K562 (cell line): ENCODE results near the gene KMT2A. TPM values are rescaled to one million over a fixed set of nuclear protein-coding genes. Genes with fewer than 3 reads are reported as not detected.

Source experiments
- AFF4 ChIP-seq: sonication (generic); formaldehyde crosslinking; IDR thresholded peaks from 2 replicates; pipeline ENCODE4 v1.8.0; 2023; ENCODE audit warnings: mild to moderate bottlenecking, missing genetic modification reagents
- CREM ChIP-seq: IDR thresholded peaks from 2 replicates; pipeline ENCODE4 v1.6.1; 2014; ENCODE audit warnings: antibody characterized with exemption, low read depth
- E2F1 ChIP-seq: sonication (generic); formaldehyde crosslinking; IDR thresholded peaks from 2 replicates; pipeline ENCODE4 v1.8.1; 2023; ENCODE audit warnings: mild to moderate bottlenecking, missing genetic modification reagents, moderate library complexity
- E2F5 ChIP-seq: sonication (generic); formaldehyde crosslinking; IDR thresholded peaks from 2 replicates; pipeline ENCODE4 v1.8.0; 2022; ENCODE audit warnings: mild to moderate bottlenecking, missing genetic modification reagents
- E2F6 ChIP-seq, 2 experiments: IDR thresholded peaks; 2 replicates each; pipeline ENCODE4 v1.6.1; 2011; ENCODE audit warnings: borderline replicate concordance in 1 of 2, control low read depth in 1 of 2, low read depth in 1 of 2, low read length in 1 of 2, mild to moderate bottlenecking in 1 of 2, mixed read lengths in 1 of 2, moderate library complexity in 1 of 2; ENCODE audit not compliant: insufficient read depth in 1 of 2, insufficient read length in 1 of 2, poor library complexity in 1 of 2, severe bottlenecking in 1 of 2; ENCODE audit errors: extremely low read depth in 1 of 2
- EP400 ChIP-seq: fragments of 450-650 bp; IDR thresholded peaks from 2 replicates; pipeline ENCODE4 v1.6.1; 2017; ENCODE audit warnings: antibody characterized with exemption, mild to moderate bottlenecking, moderate library complexity
- GABPB1 ChIP-seq: sonication (generic); formaldehyde crosslinking; IDR thresholded peaks from 2 replicates; pipeline ENCODE4 v1.8.0; 2022; ENCODE audit warnings: mild to moderate bottlenecking, missing genetic modification reagents
- HLTF ChIP-seq: fragments of 450-650 bp; IDR thresholded peaks from 2 replicates; pipeline ENCODE4 v1.6.1; 2016
- HNRNPH1 ChIP-seq: fragments of 200-400 bp; formaldehyde crosslinking; optimal IDR thresholded peaks from 2 replicates; pipeline ENCODE3; 2017; ENCODE audit warnings: low read depth, mild to moderate bottlenecking, low read length, moderate library complexity
- MED1 ChIP-seq: sonication (generic); formaldehyde crosslinking; IDR thresholded peaks from 2 replicates; pipeline ENCODE4 v1.8.1; 2023; ENCODE audit warnings: missing genetic modification reagents, borderline replicate concordance
- NCOR1 ChIP-seq: fragments of 450-650 bp; IDR thresholded peaks from 2 replicates; pipeline ENCODE4 v1.6.1; 2016; ENCODE audit warnings: mild to moderate bottlenecking, moderate library complexity
- NR2F6 ChIP-seq: fragments of 450-650 bp; formaldehyde crosslinking; IDR thresholded peaks from 2 replicates; pipeline ENCODE4 v1.4.0; 2020; ENCODE audit warnings: mild to moderate bottlenecking
- PHF20 ChIP-seq: fragments of 450-650 bp; IDR thresholded peaks from 2 replicates; pipeline ENCODE4 v1.6.1; 2018; ENCODE audit not compliant: partially characterized antibody
- RBM39 ChIP-seq: fragments of 200-400 bp; formaldehyde crosslinking; optimal IDR thresholded peaks from 2 replicates; pipeline ENCODE3; 2018; ENCODE audit warnings: low read depth, low read length
- ZBTB49 ChIP-seq: sonication (generic); formaldehyde crosslinking; IDR thresholded peaks from 2 replicates; pipeline ENCODE4 v1.8.0; 2022; ENCODE audit warnings: missing genetic modification reagents, mild to moderate bottlenecking, borderline replicate concordance
- ZNF175 ChIP-seq: fragments of 200-800 bp; sonication (Bioruptor generic); IDR thresholded peaks from 2 replicates; pipeline ENCODE4 v1.6.1; 2016; ENCODE audit warnings: low read depth, mild to moderate bottlenecking, missing genetic modification characterization, missing compliant biosample characterization
- ZNF316 ChIP-seq: fragments of 450-650 bp; IDR thresholded peaks from 2 replicates; pipeline ENCODE4 v1.6.1; 2016
- polyA plus RNA-seq, 8 experiments: library from polyadenylated mRNA; depleted of rRNA in 4 of 8; stranded (reverse) in 5 of 8; unstranded in 3 of 8; fragments of >200 nt; fragmentation: Nextera tagmentation in 2 of 8; fragmentation: Illumina TruSeq in 1 of 8; extraction: Ambion mirVana in 2 of 8; extraction: Trizol in 1 of 8; gene quantifications; 2 replicates each; pipeline versions ENCODE4 v1.2.1 to v1.2.3, GENCODE V29; 2011 to 2014; ENCODE audit warnings: inconsistent platforms in 1 of 8, missing spikeins in 1 of 8
- total RNA-seq, 7 experiments: library from RNA; depleted of rRNA in 6 of 7; stranded (reverse); fragments of >200 nt in 6 of 7; fragmentation: Illumina TruSeq in 2 of 7; extraction: Trizol in 2 of 7; gene quantifications; 2 replicates each; pipeline versions ENCODE4 v1.2.1 to v1.2.3, GENCODE V29; 2011 to 2021; ENCODE audit warnings: low replicate concordance in 1 of 7

KMT2A gene
- total and polyA plus RNA-seq, 9 of the 15 experiments (the other 6 are each of a cell fraction or from before 2014, with no cell fraction given) = 9.6 to 59.9 (median 32.6) TPM

DNA sequence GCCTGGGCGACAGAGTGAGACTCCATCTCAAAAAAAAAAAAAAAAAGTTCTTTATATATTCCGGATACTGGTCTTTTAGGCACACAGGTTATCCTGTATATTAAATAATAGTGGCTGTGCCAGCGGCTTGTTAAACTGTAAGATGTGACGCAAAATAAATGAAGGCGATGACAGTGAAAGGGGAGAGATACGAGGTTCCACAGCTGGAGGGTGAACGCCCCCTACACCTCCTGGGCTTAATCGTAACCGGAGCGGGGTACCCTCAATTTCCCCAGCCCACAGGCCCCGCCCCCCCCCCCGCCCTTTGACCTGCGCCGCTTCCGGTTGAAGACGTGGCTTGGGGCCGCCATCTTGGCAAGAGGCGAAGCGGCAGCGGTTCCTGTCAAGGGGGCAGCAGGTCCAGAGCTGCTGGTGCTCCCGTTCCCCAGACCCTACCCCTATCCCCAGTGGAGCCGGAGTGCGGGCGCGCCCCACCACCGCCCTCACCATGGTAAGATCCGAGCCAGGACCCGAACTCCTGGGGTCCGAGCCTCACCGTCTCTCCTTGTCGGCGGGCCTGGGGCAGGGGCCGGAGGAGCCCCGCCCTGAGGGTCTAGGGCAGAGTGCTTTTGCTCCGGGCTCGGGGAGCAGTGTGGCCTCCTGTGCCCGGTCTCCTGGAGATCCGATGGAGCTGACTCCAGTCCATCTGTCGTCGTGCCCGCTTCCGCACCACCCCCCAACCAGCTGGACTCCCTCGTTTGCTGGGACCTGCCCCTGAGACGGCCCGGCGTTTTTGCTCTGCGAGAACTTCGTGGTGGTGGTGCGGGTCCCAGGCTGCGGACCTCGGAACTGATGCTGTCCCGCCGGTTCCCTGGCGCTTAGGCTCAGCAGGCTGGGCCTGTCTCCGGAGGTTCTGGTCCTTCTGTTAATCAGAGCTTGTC, 136.0 kb downstream of the KMT2A start, which contains the start of gene ARCN1 (continued):
- peak; percentile 58; the same call in 1 of the 2 replicates for TF ChIP-seq E2F1 (CRISPR knock-in tag)
- peak; percentile 80 for TF ChIP-seq PHF20
- TF ChIP-seq HLTF = peak; percentile 51; the same call in 1 of the 2 replicates
- TF ChIP-seq HNRNPH1 = no peak
- 0 out of 2 replicates have a peak, but pooled peaks have one; percentile 26 for TF ChIP-seq ZBTB49
- peak; percentile 83 for TF ChIP-seq GABPB1 (CRISPR knock-in tag)
- no peak for TF ChIP-seq RBM39
- 0 out of 2 replicates have a peak, but pooled peaks have one; percentile 26 for TF ChIP-seq ZNF175 (CRISPR knock-in tag)
- TF ChIP-seq NCOR1 = peak; percentile 19; the same call in 1 of the 2 replicates
- TF ChIP-seq MED1 = peak; percentile 78; the same call in 1 of the 2 replicates
- peak; percentile 96 for TF ChIP-seq EP400
- peak in 1 of 2 experiments; percentile 26 for TF ChIP-seq E2F6 (IDR thresholded peaks at IDR 0.05; ENCODE audit: borderline replicate concordance in 1 of 2, extremely low read depth in 1 of 2, insufficient read depth in 1 of 2, insufficient read length in 1 of 2, low read depth in 1 of 2, low read length in 1 of 2, poor library complexity in 1 of 2, severe bottlenecking in 1 of 2)
- peak; percentile 87 for TF ChIP-seq AFF4 (CRISPR knock-in tag)
- peak; percentile 16; the same call in 1 of the 2 replicates for TF ChIP-seq ZNF316
- TF ChIP-seq CREM = peak; percentile 55; the same call in 1 of the 2 replicates
- no peak for TF ChIP-seq NR2F6 (CRISPR knock-in tag)
- no peak for TF ChIP-seq E2F5 (CRISPR knock-in tag)
